ENCODE measurements around the gene BPIFB2.

GRCh38 chr20:33009214-33010132 is 2.0 kb downstream of the BPIFB2 start:
- TF ChIP-seq CTCF (IDR thresholded peaks at IDR 0.05; ENCODE audit: extremely low read depth in 1 of 2, insufficient read depth in 1 of 2, low read depth in 1 of 2, low read length in 2 of 2) (no peak), EZH2 (IDR thresholded peaks at IDR 0.05; ENCODE audit: borderline replicate concordance, low read depth, low read length, severe bottlenecking) (no peak), POLR2AphosphoS5 (IDR thresholded peaks at IDR 0.05; ENCODE audit: insufficient read depth, low read depth, low read length) (no peak), MAX (IDR thresholded peaks at IDR 0.05; ENCODE audit: insufficient read depth, insufficient read length) (no peak), POLR2A (IDR thresholded peaks at IDR 0.05; ENCODE audit: low read depth, low read length) (no peak), JUN (IDR thresholded peaks at IDR 0.05; ENCODE audit: borderline replicate concordance, insufficient read depth, insufficient read length, low read depth) (no peak), MYC (IDR thresholded peaks at IDR 0.05; ENCODE audit: low read depth, low read length) (no peak), FOS (IDR thresholded peaks at IDR 0.05; ENCODE audit: borderline replicate concordance, insufficient read depth, low read length) (no peak)

All from endothelial cell of umbilical vein (primary cell).